H9 (cell line): ENCODE data around the gene RS1. TPM values are rescaled to one million over a fixed set of nuclear protein-coding genes. Genes with fewer than 3 reads are reported as not detected.

Experiments used
- DNase-seq: peaks from one replicate; pipeline ENCODE4 v3.0.0-alpha.2; 2017
- H2AFZ ChIP-seq: one replicate; pipeline ENCODE4 v1.6.1; 2013; ENCODE audit warnings: mild to moderate bottlenecking, low read length, control low read depth, moderate library complexity
- H2AK5ac ChIP-seq: 2 replicates; pipeline ENCODE4 v1.6.1; 2013; ENCODE audit warnings: low read length, control low read depth, mixed read lengths; ENCODE audit not compliant: insufficient read length
- H2BK120ac ChIP-seq: one replicate; pipeline ENCODE4 v1.6.1; 2013; ENCODE audit warnings: low read depth, mild to moderate bottlenecking, low read length, control low read depth, inconsistent platforms; ENCODE audit not compliant: poor library complexity, severe bottlenecking
- H2BK12ac ChIP-seq: 2 replicates; pipeline ENCODE4 v1.6.1; 2013; ENCODE audit warnings: low read length, control low read depth, mixed read lengths, low read depth; ENCODE audit not compliant: insufficient read length
- H2BK15ac ChIP-seq: 2 replicates; pipeline ENCODE4 v1.6.1; 2013; ENCODE audit warnings: low read depth, low read length, control low read depth
- H2BK20ac ChIP-seq: one replicate; pipeline ENCODE4 v1.6.1; 2013; ENCODE audit warnings: low read depth, mild to moderate bottlenecking, low read length, control low read depth, inconsistent platforms; ENCODE audit not compliant: poor library complexity, severe bottlenecking
- H2BK5ac ChIP-seq: 2 replicates; pipeline ENCODE4 v1.6.1; 2013; ENCODE audit warnings: low read length, control low read depth, mixed read lengths; ENCODE audit not compliant: insufficient read length
- H3K14ac ChIP-seq: 2 replicates; pipeline ENCODE4 v1.6.1; 2013; ENCODE audit warnings: low read length, control low read depth; ENCODE audit not compliant: insufficient read depth
- H3K18ac ChIP-seq: 2 replicates; pipeline ENCODE4 v1.6.1; 2013; ENCODE audit warnings: low read depth, mild to moderate bottlenecking, mixed read lengths, low read length, control low read depth; ENCODE audit not compliant: insufficient read length
- H3K23ac ChIP-seq: 2 replicates; pipeline ENCODE4 v1.6.1; 2013; ENCODE audit warnings: low read length, control low read depth, mixed read lengths, low read depth; ENCODE audit not compliant: insufficient read length
- H3K23me2 ChIP-seq: 2 replicates; pipeline ENCODE4 v1.6.1; 2013; ENCODE audit warnings: low read depth, mild to moderate bottlenecking, mixed read lengths, low read length, control low read depth; ENCODE audit not compliant: insufficient read length, poor library complexity, severe bottlenecking
- H3K27ac ChIP-seq: 2 replicates; pipeline ENCODE4 v1.5.1; 2013; ENCODE audit warnings: low read length, control low read depth, mixed read lengths, low read depth; ENCODE audit not compliant: insufficient read length
- H3K27me3 ChIP-seq: 2 replicates; pipeline ENCODE4 v1.6.1; 2013; ENCODE audit warnings: low read length, control low read depth, inconsistent platforms; ENCODE audit not compliant: insufficient read depth
- H3K4ac ChIP-seq: 2 replicates; pipeline ENCODE4 v1.6.1; 2013; ENCODE audit warnings: low read depth, mild to moderate bottlenecking, control low read depth, inconsistent platforms, low read length, moderate library complexity
- H3K4me1 ChIP-seq: 2 replicates; pipeline ENCODE4 v1.6.1; 2013; ENCODE audit warnings: low read length, control low read depth, inconsistent platforms; ENCODE audit not compliant: insufficient read depth
- H3K4me2 ChIP-seq: 2 replicates; pipeline ENCODE4 v1.6.1; 2013; ENCODE audit warnings: low read length, control low read depth, mixed read lengths; ENCODE audit not compliant: insufficient read length, insufficient read depth
- H3K56ac ChIP-seq: 2 replicates; pipeline ENCODE4 v1.6.1; 2013; ENCODE audit warnings: low read depth, mild to moderate bottlenecking, mixed read lengths, low read length, control low read depth; ENCODE audit not compliant: insufficient read length
- H3K79me1 ChIP-seq: 2 replicates; pipeline ENCODE4 v1.6.1; 2013; ENCODE audit warnings: low read depth, mild to moderate bottlenecking, moderate library complexity, low read length, control low read depth, inconsistent platforms; ENCODE audit not compliant: insufficient read depth, poor library complexity, severe bottlenecking
- H3K79me2 ChIP-seq: 2 replicates; pipeline ENCODE4 v1.6.1; 2013; ENCODE audit warnings: low read length, control low read depth, inconsistent platforms; ENCODE audit not compliant: insufficient read depth
- H3K9ac ChIP-seq: 2 replicates; pipeline ENCODE4 v1.6.1; 2013; ENCODE audit warnings: low read length, control low read depth, mixed read lengths; ENCODE audit not compliant: insufficient read length; ENCODE audit errors: extremely low read depth
- H3K9me3 ChIP-seq: one replicate; pipeline ENCODE4 v1.6.1; 2013; ENCODE audit warnings: low read depth, low read length, inconsistent platforms; ENCODE audit not compliant: control insufficient read depth
- H3T11ph ChIP-seq: one replicate; pipeline ENCODE4 v1.6.1; 2013; ENCODE audit warnings: mild to moderate bottlenecking, low read length, control low read depth, inconsistent platforms
- H4K20me1 ChIP-seq: one replicate; pipeline ENCODE4 v1.6.1; 2013; ENCODE audit not compliant: control insufficient read depth, insufficient read length, insufficient read depth
- H4K5ac ChIP-seq: 2 replicates; pipeline ENCODE4 v1.6.1; 2013; ENCODE audit warnings: low read depth, mild to moderate bottlenecking, mixed read lengths, low read length, control low read depth; ENCODE audit not compliant: insufficient read length
- H4K8ac ChIP-seq: replicated peaks from 2 replicates; pipeline ENCODE4 v1.6.1; 2013; ENCODE audit warnings: low read length, control low read depth, mixed read lengths, low read depth; ENCODE audit not compliant: insufficient read length
- H4K91ac ChIP-seq: 2 replicates; pipeline ENCODE4 v1.6.1; 2013; ENCODE audit warnings: low read depth, mild to moderate bottlenecking, moderate library complexity, mixed read lengths, low read length, control low read depth; ENCODE audit not compliant: insufficient read length
- H3K27ac Mint-ChIP-seq, 3 experiments: 2 replicates in 2 of 3; 3 replicates in 1 of 3; pipeline ENCODE4 v1.8.0; 2020 to 2021; ENCODE audit warnings: mixed read lengths in 3 of 3, mild to moderate bottlenecking in 1 of 3, moderate library complexity in 1 of 3
- H3K27me3 Mint-ChIP-seq: 2 replicates; pipeline ENCODE4 v1.8.0; 2021; ENCODE audit warnings: low read depth, mild to moderate bottlenecking, moderate library complexity, mixed read lengths
- H3K36me3 Mint-ChIP-seq, 3 experiments: 2 replicates in 2 of 3; 3 replicates in 1 of 3; pipeline ENCODE4 v1.8.0; 2020 to 2021; ENCODE audit warnings: low read depth in 3 of 3, mixed read lengths in 3 of 3; ENCODE audit not compliant: insufficient read depth in 1 of 3
- H3K4me1 Mint-ChIP-seq, 2 experiments: 2 replicates each; pipeline ENCODE4 v1.8.0; 2020; ENCODE audit warnings: mixed read lengths in 2 of 2
- H3K4me3 Mint-ChIP-seq, 2 experiments: 2 replicates in 1 of 2; 3 replicates in 1 of 2; pipeline ENCODE4 v1.8.0; 2020 to 2021; ENCODE audit warnings: mild to moderate bottlenecking in 2 of 2, mixed read lengths in 2 of 2, moderate library complexity in 1 of 2
- H3K9me3 Mint-ChIP-seq, 2 experiments: 2 replicates in 1 of 2; 3 replicates in 1 of 2; pipeline ENCODE4 v1.8.0; 2020; ENCODE audit warnings: mild to moderate bottlenecking in 2 of 2, mixed read lengths in 2 of 2, moderate library complexity in 1 of 2
- WGBS: extraction: QIAGEN DNeasy Blood & Tissue Kit; methylation state at CpG from one replicate; pipeline ENCODE4 v1.1.7; 2013; ENCODE audit warnings: missing lambda C conversion rate, low lambda C conversion rate, mixed read lengths; ENCODE audit not compliant: insufficient read length; ENCODE audit errors: extremely low coverage; 5-methylcytosine and 5-hydroxymethylcytosine counted together
- total RNA-seq: library from RNA; stranded (reverse); gene quantifications from 2 replicates; pipeline ENCODE4 v1.2.1, GENCODE V29; 2021
- TF ChIP-seq, protein P1 (sequence below): fragments of 200-600 bp; sonication (generic); conservative IDR thresholded peaks from 3 replicates; pipeline ENCODE4 v1.8.0; 2021; ENCODE audit warnings: antibody characterized with exemption, mild to moderate bottlenecking

The RS1 gene
- total RNA-seq, 1 experiment from 2014 or later: not detected

DNA sequence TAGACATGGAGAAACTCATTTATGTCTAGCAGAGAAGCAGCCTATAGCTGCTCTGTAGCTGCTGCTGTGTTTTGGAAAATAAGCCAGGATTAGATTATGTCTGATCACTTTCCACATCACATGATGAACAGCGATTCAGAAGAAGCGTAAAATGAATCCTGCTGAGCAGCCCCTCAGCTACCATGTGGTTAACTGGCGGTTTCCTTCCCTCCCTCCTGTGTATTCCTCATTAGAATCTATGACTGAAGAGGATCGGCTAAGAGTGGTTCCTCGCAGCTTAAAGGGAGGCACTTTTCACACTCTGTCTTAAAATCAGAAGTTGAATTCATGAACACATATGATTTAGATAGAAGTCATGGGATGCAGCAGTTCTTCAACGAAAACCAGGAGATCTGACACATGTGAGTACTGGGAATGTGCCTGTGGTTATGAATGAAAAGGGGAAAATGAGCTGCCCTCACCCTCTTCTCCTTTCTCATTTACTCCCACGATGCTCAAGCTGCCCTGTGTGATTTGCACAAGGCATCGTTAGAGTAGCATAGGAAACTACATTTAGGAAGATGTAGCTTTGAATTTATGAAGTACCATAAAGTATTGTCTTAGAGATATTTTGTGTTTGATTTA is 35.6 kb upstream of the RS1 start, which contains the start of gene PPEF1:
PPEF1 (plus strand) TSS at position 220 of the 624 bp plus-strand sequence; CDS start at position 356, 136 bp downstream.
- Histone ChIP-seq H3K9me3 (peaks cover 5% of the 10 kb centered on the region), H3K56ac (no peak within 1 kb of the TSS), H3K79me2 (no peaks in the 10 kb centered on the region), H3K27me3 (no peaks in the 10 kb centered on the region), H3K23me2 (no peaks in the 10 kb centered on the region), H4K91ac (no peak within 1 kb of the TSS), H2AK5ac (no peak within 1 kb of the TSS), H2BK12ac (no peak within 1 kb of the TSS), H4K8ac (no peak within 1 kb of the TSS), H2BK120ac (no peak within 1 kb of the TSS), H2BK5ac (no peak within 1 kb of the TSS), H3K18ac (no peak within 1 kb of the TSS), H2AFZ (no peak within 1 kb of the TSS), H3K14ac (no peak within 1 kb of the TSS), H4K5ac (no peak within 1 kb of the TSS), H3K4me1 (no peaks in the 10 kb centered on the region), H3K27ac (no peak within 1 kb of the TSS), H2BK15ac (no peak within 1 kb of the TSS), H3K23ac (no peak within 1 kb of the TSS), H3K9ac (no peak within 1 kb of the TSS), H2BK20ac (no peak within 1 kb of the TSS), H3T11ph (no peak within 1 kb of the TSS), H3K4ac (no peak within 1 kb of the TSS), H3K4me2 (no peak within 1 kb of the TSS), H3K79me1 (no peaks in the 10 kb centered on the region), H4K20me1 (no peaks in the 10 kb centered on the region)
- no CpG with 5 or more reads among the region's 8 CpGs for WGBS
- Mint-ChIP-seq H3K4me1 (0 out of 4 replicates have a peak, but pooled peaks cover 0 to 4% of the 10 kb centered on the region in 2 experiments), H3K27me3 (peaks cover 2% of the 10 kb centered on the region; the same call in 1 of the 2 replicates), H3K4me3 (no peak within 1 kb of the TSS), H3K9me3 (peaks cover 57 to 67% of the 10 kb centered on the region in 2 experiments), H3K27ac (no peak within 1 kb of the TSS), H3K36me3 (peaks cover 0 to 3% (median 1%) of the 10 kb centered on the region in 3 experiments; a peak in 2 of 7 replicates)
- DNase-seq: no peak
- TF ChIP-seq, protein P1, sequence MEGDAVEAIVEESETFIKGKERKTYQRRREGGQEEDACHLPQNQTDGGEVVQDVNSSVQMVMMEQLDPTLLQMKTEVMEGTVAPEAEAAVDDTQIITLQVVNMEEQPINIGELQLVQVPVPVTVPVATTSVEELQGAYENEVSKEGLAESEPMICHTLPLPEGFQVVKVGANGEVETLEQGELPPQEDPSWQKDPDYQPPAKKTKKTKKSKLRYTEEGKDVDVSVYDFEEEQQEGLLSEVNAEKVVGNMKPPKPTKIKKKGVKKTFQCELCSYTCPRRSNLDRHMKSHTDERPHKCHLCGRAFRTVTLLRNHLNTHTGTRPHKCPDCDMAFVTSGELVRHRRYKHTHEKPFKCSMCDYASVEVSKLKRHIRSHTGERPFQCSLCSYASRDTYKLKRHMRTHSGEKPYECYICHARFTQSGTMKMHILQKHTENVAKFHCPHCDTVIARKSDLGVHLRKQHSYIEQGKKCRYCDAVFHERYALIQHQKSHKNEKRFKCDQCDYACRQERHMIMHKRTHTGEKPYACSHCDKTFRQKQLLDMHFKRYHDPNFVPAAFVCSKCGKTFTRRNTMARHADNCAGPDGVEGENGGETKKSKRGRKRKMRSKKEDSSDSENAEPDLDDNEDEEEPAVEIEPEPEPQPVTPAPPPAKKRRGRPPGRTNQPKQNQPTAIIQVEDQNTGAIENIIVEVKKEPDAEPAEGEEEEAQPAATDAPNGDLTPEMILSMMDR: no peak
